K562 (cell line): Measurements from ENCODE around the gene LCN15. TPM values are rescaled to one million over a fixed set of nuclear protein-coding genes. Genes with fewer than 3 reads are reported as not detected.
A peak's percentile ranks its signal among the peaks of the same experiment; 100 is the strongest.

Experiments
- ATAC-seq: fragments of 200-7000 bp; cut with Tn5 transposase; 3 replicates; pipeline ENCODE4 v1.9.1; 2020; ENCODE audit warnings: moderate library complexity
- BruUV-seq: library from RNA; stranded (reverse); fragments of 400-500 nt; replicated peaks from 2 replicates; lab custom pipeline; 2021; lab: Mats Ljungman, UMichigan
- CTCF ChIA-PET: fragments of 300-600 bp; formaldehyde crosslinking; extraction: SDS; loops from one replicate; lab custom pipeline; 2021; ENCODE audit warnings: low intra/inter-chr PET ratio; lab: Yijun Ruan, JAX
- POLR2A ChIA-PET: fragments of 300-600, 350-650 bp; sonication (Branson Sonifier 250); formaldehyde crosslinking; extraction: SDS; loops from one replicate; lab custom pipeline; 2021; ENCODE audit warnings: antibody characterized with exemption, inconsistent platforms; lab: Yijun Ruan, JAX
- DNase-seq, 4 experiments: peaks; one replicate each; pipeline versions ENCODE4 v3.0.0 to v3.0.0-alpha.2; 2011 to 2018; ENCODE audit warnings: low spot score in 3 of 4, mixed read lengths in 3 of 4; ENCODE audit errors: extremely low read depth in 1 of 4
- FAIRE-seq: peaks from 2 replicates; lab custom pipeline; 2011; peaks lifted over from hg19 to GRCh38; lab: Jason Lieb, UNC
- H2AFZ ChIP-seq: 2 replicates; pipeline ENCODE4 v1.6.0; 2011; ENCODE audit warnings: low read depth, low read length, control low read depth, inconsistent platforms
- H3K27ac ChIP-seq: fragments of 200-600 bp; 3 replicates; pipeline ENCODE4 v1.8.0; 2011; ENCODE audit warnings: low read depth, mild to moderate bottlenecking, control low read depth, inconsistent platforms, low read length, moderate library complexity, mixed read lengths; ENCODE audit errors: extremely low read depth
- H3K27me3 ChIP-seq, 2 experiments: fragments of 300-600 bp in 1 of 2; 2 replicates in 1 of 2; 3 replicates in 1 of 2; pipeline versions ENCODE4 v1.6.0 to v1.8.0; 2011; ENCODE audit warnings: inconsistent platforms in 2 of 2, low read length in 2 of 2, mild to moderate bottlenecking in 1 of 2, mixed read lengths in 1 of 2, moderate library complexity in 1 of 2; ENCODE audit not compliant: control insufficient read depth in 2 of 2, insufficient read depth in 2 of 2
- H3K36me3 ChIP-seq: fragments of 300-600 bp; 3 replicates; pipeline ENCODE4 v1.8.0; 2011; ENCODE audit warnings: mild to moderate bottlenecking, low read length, inconsistent platforms; ENCODE audit not compliant: control insufficient read depth, insufficient read depth
- H3K4me1 ChIP-seq, 2 experiments: fragments of 200-600 bp in 1 of 2; replicated peaks in 1 of 2; 2 replicates in 1 of 2; 3 replicates in 1 of 2; pipeline versions ENCODE4 v1.5.1 to v1.8.0; 2011; ENCODE audit warnings: inconsistent platforms in 2 of 2, low read length in 2 of 2, mild to moderate bottlenecking in 1 of 2, mixed read lengths in 1 of 2, moderate library complexity in 1 of 2; ENCODE audit not compliant: control insufficient read depth in 2 of 2, insufficient read depth in 2 of 2
- H3K4me2 ChIP-seq: 2 replicates; pipeline ENCODE4 v1.6.1; 2011; ENCODE audit warnings: low read length, control low read depth, inconsistent platforms, mixed read lengths; ENCODE audit not compliant: insufficient read depth
- H3K4me3 ChIP-seq: fragments of 200-600 bp; sonication (generic), shearing (Covaris generic); 2 replicates; pipeline ENCODE4 v1.5.1; 2016; ENCODE audit warnings: control low read depth, inconsistent platforms
- H3K79me2 ChIP-seq: fragments of 200-600 bp; 3 replicates; pipeline ENCODE4 v1.8.0; 2011; ENCODE audit warnings: low read length, inconsistent platforms; ENCODE audit not compliant: control insufficient read depth, insufficient read depth
- H3K9ac ChIP-seq, 2 experiments: 2 replicates each; pipeline versions ENCODE4 v1.6.0 to v1.6.1; 2011; ENCODE audit warnings: low read depth in 2 of 2, low read length in 2 of 2, control low read depth in 1 of 2, inconsistent platforms in 1 of 2, mild to moderate bottlenecking in 1 of 2, mixed read lengths in 1 of 2; ENCODE audit not compliant: insufficient read depth in 1 of 2
- H3K9me1 ChIP-seq: one replicate; pipeline ENCODE4 v1.6.0; 2011; ENCODE audit warnings: inconsistent platforms, mild to moderate bottlenecking, low read length, moderate library complexity; ENCODE audit not compliant: control insufficient read depth, insufficient read depth
- H3K9me3 ChIP-seq: replicated peaks from 2 replicates; pipeline ENCODE4 v1.5.1; 2011; ENCODE audit warnings: low read depth, low read length, inconsistent platforms; ENCODE audit not compliant: control insufficient read depth, insufficient read depth
- H4K20me1 ChIP-seq: replicated peaks from 2 replicates; pipeline ENCODE4 v1.6.1; 2011; ENCODE audit warnings: low read length, inconsistent platforms, mixed read lengths; ENCODE audit not compliant: control insufficient read depth, insufficient read depth
- BCL6 ChIP-seq: fragments of 250-450 bp; sonication (Bioruptor Pico); IDR thresholded peaks from 2 replicates; pipeline ENCODE4 v1.4.0; 2020
- CBFA2T2 ChIP-seq: fragments of 450-650 bp; conservative IDR thresholded peaks from 2 replicates; pipeline ENCODE4 v1.6.1; 2017; ENCODE audit warnings: mild to moderate bottlenecking
- CEBPB ChIP-seq: fragments of 450-650 bp; IDR thresholded peaks from 2 replicates; pipeline ENCODE4 v1.6.1; 2016; ENCODE audit warnings: missing genetic modification characterization, missing compliant biosample characterization
- CHD2 ChIP-seq: IDR thresholded peaks from 2 replicates; pipeline ENCODE4 v1.6.1; 2011; ENCODE audit warnings: low read depth, low read length
- CTBP1 ChIP-seq: fragments of 450-650 bp; IDR thresholded peaks from 2 replicates; pipeline ENCODE4 v1.6.1; 2016; ENCODE audit warnings: borderline replicate concordance
- EHMT2 ChIP-seq: fragments of 450-650 bp; IDR thresholded peaks from 2 replicates; pipeline ENCODE4 v1.6.1; 2018; ENCODE audit warnings: antibody characterized with exemption
- MEF2D ChIP-seq: conservative IDR thresholded peaks from 2 replicates; pipeline ENCODE4 v1.6.1; 2016; ENCODE audit warnings: low read depth, missing genetic modification characterization, missing compliant biosample characterization
- RHOXF2B ChIP-seq: fragments of 250-450 bp; sonication (Bioruptor Pico); conservative IDR thresholded peaks from 2 replicates; pipeline ENCODE4 v1.5.1; 2021
- SAFB2 ChIP-seq: fragments of 200-400 bp; formaldehyde crosslinking; IDR thresholded peaks from 2 replicates; pipeline ENCODE4 v1.6.1; 2018; ENCODE audit warnings: borderline replicate concordance, low read length, low read depth, moderate library complexity; ENCODE audit not compliant: severe bottlenecking
- SMARCA4 ChIP-seq: fragments of 450-650 bp; IDR thresholded peaks from 2 replicates; pipeline ENCODE4 v1.6.1; 2016
- SMARCA5 ChIP-seq: fragments of 450-650 bp; IDR thresholded peaks from 2 replicates; pipeline ENCODE4 v1.6.1; 2016
- SNRNP70 ChIP-seq: fragments of 200-400 bp; formaldehyde crosslinking; optimal IDR thresholded peaks from 2 replicates; pipeline ENCODE3; 2017; ENCODE audit warnings: low read depth, low read length
- SP1 ChIP-seq: sonication (generic); formaldehyde crosslinking; IDR thresholded peaks from 2 replicates; pipeline ENCODE4 v1.8.1; 2022; ENCODE audit warnings: mild to moderate bottlenecking, missing genetic modification reagents
- TEAD1 ChIP-seq, 2 experiments: fragments of 450-650 bp in 1 of 2; sonication (generic) in 1 of 2; formaldehyde crosslinking; IDR thresholded peaks; 2 replicates each; pipeline versions ENCODE4 v1.4.0 to v1.8.0; 2020 to 2022; ENCODE audit warnings: mild to moderate bottlenecking in 2 of 2, missing genetic modification reagents in 1 of 2
- ZBTB8A ChIP-seq: fragments of 450-650 bp; IDR thresholded peaks from 2 replicates; pipeline ENCODE4 v1.6.1; 2018; ENCODE audit warnings: mild to moderate bottlenecking, moderate library complexity; ENCODE audit not compliant: partially characterized antibody
- ZNF253 ChIP-seq: fragments of 250-450 bp; sonication (Bioruptor Pico); conservative IDR thresholded peaks from 2 replicates; pipeline ENCODE4 v1.6.1; 2021; ENCODE audit warnings: mild to moderate bottlenecking
- ZNF57 ChIP-seq: fragments of 450-650 bp; formaldehyde crosslinking; IDR thresholded peaks from 2 replicates; pipeline ENCODE4 v1.4.0; 2020; ENCODE audit warnings: mild to moderate bottlenecking, moderate library complexity
- WGBS: fragments of 100-300 bp; shearing (Covaris generic); methylation state at CpG from one replicate; pipeline ENCODE4 v1.1.6; 2016; ENCODE audit warnings: low coverage, mixed read lengths; ENCODE audit not compliant: insufficient coverage; ENCODE audit errors: missing lambda C conversion rate; 5-methylcytosine and 5-hydroxymethylcytosine counted together
- in situ Hi-C: fragments of 300-500 bp; cut with MboI; formaldehyde crosslinking; loops from 4 replicates; pipeline ENCODE4 v1.15.0; 2018; ENCODE audit warnings: inconsistent platforms, mixed read lengths
- intact Hi-C: fragments of 100-400 bp; cut with micrococcal nuclease; formaldehyde crosslinking; loops from 2 replicates; pipeline ENCODE4 v1.14.2; 2022
- polyA plus RNA-seq, 8 experiments: library from polyadenylated mRNA; depleted of rRNA in 4 of 8; stranded (reverse) in 5 of 8; unstranded in 3 of 8; fragments of >200 nt; fragmentation: Nextera tagmentation in 2 of 8; fragmentation: Illumina TruSeq in 1 of 8; extraction: Ambion mirVana in 2 of 8; extraction: Trizol in 1 of 8; gene quantifications; 2 replicates each; pipeline versions ENCODE4 v1.2.1 to v1.2.3, GENCODE V29; 2011 to 2014; ENCODE audit warnings: inconsistent platforms in 1 of 8, missing spikeins in 1 of 8
- total RNA-seq, 7 experiments: library from RNA; depleted of rRNA in 6 of 7; stranded (reverse); fragments of >200 nt in 6 of 7; fragmentation: Illumina TruSeq in 2 of 7; extraction: Trizol in 2 of 7; gene quantifications; 2 replicates each; pipeline versions ENCODE4 v1.2.1 to v1.2.3, GENCODE V29; 2011 to 2021; ENCODE audit warnings: low replicate concordance in 1 of 7
- TF ChIP-seq, protein P1 (sequence below): fragments of 450-650 bp; IDR thresholded peaks from 2 replicates; pipeline ENCODE4 v1.6.1; 2016; ENCODE audit warnings: low read depth, mild to moderate bottlenecking, moderate library complexity

The LCN15 gene
- total and polyA plus RNA-seq, 9 of the 15 experiments (the other 6 are each of a cell fraction or from before 2014, with no cell fraction given): 0.66 TPM; not detected in 8

DNA sequence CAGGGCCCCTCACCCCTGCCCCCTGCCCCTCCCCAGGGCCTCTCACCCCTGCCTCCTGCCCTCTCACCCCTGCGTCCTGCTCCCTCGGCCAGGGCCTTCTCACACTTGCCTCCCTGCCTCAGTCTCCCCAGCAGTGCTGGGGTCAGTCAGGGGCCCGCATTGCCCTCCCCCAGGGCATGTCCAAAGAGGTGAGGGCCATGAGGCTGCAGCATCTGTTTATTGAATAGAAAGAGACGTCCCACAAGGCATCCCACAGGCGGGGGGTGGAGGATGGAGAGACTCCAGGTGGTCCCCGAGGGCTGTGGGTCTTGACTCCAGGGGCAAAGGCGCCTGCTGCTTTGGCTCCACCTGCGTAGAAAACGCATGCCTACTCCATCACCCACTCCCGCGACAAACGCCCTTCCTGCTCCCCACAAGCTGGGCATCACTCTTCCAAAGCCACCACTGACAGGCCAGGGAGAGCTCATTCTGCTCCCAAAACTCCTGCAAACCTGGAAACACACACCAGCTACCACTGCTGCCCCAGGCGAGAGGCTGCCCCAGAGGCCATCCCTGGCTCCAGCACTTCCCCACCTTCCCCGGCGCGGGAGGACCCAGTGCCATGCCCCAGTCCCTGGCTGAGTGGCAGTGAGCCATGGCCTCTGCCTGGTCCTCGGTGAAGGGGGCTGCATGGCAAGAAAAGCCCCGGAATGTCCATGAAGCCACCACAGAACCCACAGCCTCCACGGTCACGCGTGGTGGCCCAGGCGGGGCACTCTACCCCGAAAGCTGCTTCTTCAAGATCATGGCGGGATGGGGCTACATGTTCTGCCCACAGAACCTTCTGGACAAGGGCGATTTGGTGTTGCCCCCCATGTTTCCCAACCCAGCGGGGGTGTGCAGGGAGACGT, 4.6 kb downstream of the LCN15 start:
- no peak overlapping the region for H3K4me3 ChIP-seq
- H4K20me1 ChIP-seq: no peaks in the 10 kb centered on the region
- peak overlapping the region in 1 of 2 experiments; percentile 64; a peak in 1 of 4 replicates for H3K9ac ChIP-seq
- CTCF ChIA-PET: no interaction called here
- in situ Hi-C loops: no loop called here
- peaks cover 7% of the 10 kb centered on the region for H3K9me3 ChIP-seq
- peaks cover 6 to 79% of the 10 kb centered on the region in 2 experiments; a peak in 4 of 5 replicates for H3K4me1 ChIP-seq
- FAIRE-seq: no peak
- ATAC-seq: no peak
- H3K27me3 ChIP-seq: no peaks in the 10 kb centered on the region
- BruUV-seq: no TSS peak
- TF ChIP-seq ZNF57 (CRISPR knock-in tag): no peak
- no peak for TF ChIP-seq TEAD1 (CRISPR knock-in tag; IDR thresholded peaks at IDR 0.05)
- TF ChIP-seq SAFB2: no peak
- TF ChIP-seq, all 486 proteins: peak for 0
- POLR2A ChIA-PET: interaction anchor here (0.6 to 2.6 kb wide), 4 partner anchors 12 to 518 kb away, joined by 3 to 11 read pairs (median 3); partner anchors contain the start of gene TOR4A
- Histone ChIP-seq H3K79me2 (no peaks in the 10 kb centered on the region), H2AFZ (no peak overlapping the region), H3K36me3 (no peaks in the 10 kb centered on the region), H3K27ac (no peak overlapping the region), H3K9me1 (no peaks in the 10 kb centered on the region), H3K4me2 (no peak overlapping the region)
- DNase-seq: no peak
- WGBS: 40% methylated on average over 27 of the region's 27 CpGs
- intact Hi-C loops: no loop called here

DNA sequence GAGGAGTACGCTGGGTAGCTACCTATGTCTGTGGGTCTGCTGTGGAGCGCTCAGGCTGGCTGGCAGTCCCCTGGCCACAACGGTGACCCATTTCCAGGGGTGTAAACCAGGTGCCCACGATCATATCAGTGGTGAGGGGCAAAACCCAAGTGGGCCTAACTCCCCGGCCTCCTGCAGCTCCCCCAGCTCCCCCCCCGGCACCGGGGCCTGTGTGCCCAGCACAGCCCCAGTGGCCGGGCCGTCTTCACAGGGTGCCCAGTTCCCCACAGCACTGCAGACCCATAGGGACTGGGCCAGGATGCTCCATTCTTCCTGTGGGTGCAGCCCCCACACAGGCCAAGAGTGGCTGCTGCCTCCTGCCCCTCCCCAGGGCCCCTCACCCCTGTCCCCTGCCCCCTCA, 5.3 kb downstream of the LCN15 start:
- in situ Hi-C loops: no loop called here
- H3K9me3 ChIP-seq: peaks cover 7% of the 10 kb centered on the region
- CTCF ChIA-PET: no interaction called here
- TF ChIP-seq RHOXF2B: no peak
- TF ChIP-seq SMARCA5: no peak
- no peak for TF ChIP-seq ZNF253 (CRISPR knock-in tag)
- no peak for TF ChIP-seq SMARCA4
- TF ChIP-seq MEF2D (tag): no peak
- no peak for TF ChIP-seq EHMT2
- TF ChIP-seq CTBP1: no peak
- no peak for TF ChIP-seq SNRNP70
- TF ChIP-seq SP1 (CRISPR knock-in tag): no peak
- TF ChIP-seq BCL6: no peak
- TF ChIP-seq CBFA2T2: no peak
- TF ChIP-seq ZBTB8A: no peak
- TF ChIP-seq, protein P1, sequence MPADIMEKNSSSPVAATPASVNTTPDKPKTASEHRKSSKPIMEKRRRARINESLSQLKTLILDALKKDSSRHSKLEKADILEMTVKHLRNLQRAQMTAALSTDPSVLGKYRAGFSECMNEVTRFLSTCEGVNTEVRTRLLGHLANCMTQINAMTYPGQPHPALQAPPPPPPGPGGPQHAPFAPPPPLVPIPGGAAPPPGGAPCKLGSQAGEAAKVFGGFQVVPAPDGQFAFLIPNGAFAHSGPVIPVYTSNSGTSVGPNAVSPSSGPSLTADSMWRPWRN: no peak
- no peak for TF ChIP-seq CHD2
- TF ChIP-seq CEBPB (tag): no peak

More for the DNA sequence above, 5.3 kb downstream of the LCN15 start:
- FAIRE-seq (no peak), ATAC-seq (no peak), DNase-seq (no peak)
- POLR2A ChIA-PET: interaction anchor here (1.0 to 2.6 kb wide), 2 partner anchors 12 to 30 kb away, joined by 3 to 11 read pairs; no protein-coding TSS in a partner anchor
- Histone ChIP-seq H3K79me2 (no peaks in the 10 kb centered on the region), H3K4me1 (peaks cover 6 to 78% of the 10 kb centered on the region in 2 experiments; a peak in 4 of 5 replicates), H3K9me1 (no peaks in the 10 kb centered on the region), H3K4me2 (no peak overlapping the region), H3K27ac (no peak overlapping the region), H4K20me1 (no peaks in the 10 kb centered on the region), H3K36me3 (no peaks in the 10 kb centered on the region), H3K9ac (no peak overlapping the region), H3K4me3 (no peak overlapping the region), H3K27me3 (no peaks in the 10 kb centered on the region), H2AFZ (no peak overlapping the region)
- WGBS: 56% methylated on average over 8 of the region's 9 CpGs
- no TSS peak for BruUV-seq
- intact Hi-C loops: no loop called here
